ENCODE data around the gene MVB12A.

Gene MVB12A

GRCh38 chr19:17471410-17472125 is 51.7 kb downstream of the MVB12A start:
- no peak for DNase-seq (ENCODE audit: low read depth)

- DNase-seq (ENCODE audit: low read depth) = peak; percentile 77
Observed at GRCh38 chr19:17473041-17473440, 53.2 kb downstream of the MVB12A start.
